GM21447 (cell line): ENCODE measurements around the gene CD101.

ENCODE experiments used
- ATAC-seq: cut with Tn5 transposase; IDR thresholded peaks from one replicate; pipeline ENCODE4 v1.9.1; 2021; ENCODE audit not compliant: unreplicated experiment

The CD101 gene

GRCh38 chr1:117015724-117016123 is 14.2 kb downstream of the CD101 start:
- no peak for ATAC-seq

GRCh38 chr1:117017062-117017461 is 15.5 kb downstream of the CD101 start:
- ATAC-seq, result no peak

DNA sequence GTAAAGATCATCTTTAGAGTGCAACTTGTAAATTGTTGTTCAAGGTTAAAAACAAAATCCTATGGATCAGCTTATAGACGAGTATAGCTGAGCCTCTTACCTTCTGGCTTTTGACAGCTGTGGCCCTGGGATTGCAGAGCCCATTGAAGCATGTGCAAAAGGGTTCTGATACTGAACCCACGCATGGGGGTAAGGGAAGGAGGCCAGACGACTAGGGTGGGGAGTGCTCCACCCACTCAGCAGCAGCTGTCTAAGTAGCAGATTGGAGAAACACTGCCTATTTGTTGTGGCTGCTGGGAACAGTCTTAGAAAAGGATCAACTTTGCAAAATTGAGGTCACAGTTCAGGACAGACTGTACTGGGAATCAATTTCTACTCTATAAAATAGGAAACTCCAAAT is 16.1 kb downstream of the CD101 start:
- ATAC-seq, result no peak

DNA sequence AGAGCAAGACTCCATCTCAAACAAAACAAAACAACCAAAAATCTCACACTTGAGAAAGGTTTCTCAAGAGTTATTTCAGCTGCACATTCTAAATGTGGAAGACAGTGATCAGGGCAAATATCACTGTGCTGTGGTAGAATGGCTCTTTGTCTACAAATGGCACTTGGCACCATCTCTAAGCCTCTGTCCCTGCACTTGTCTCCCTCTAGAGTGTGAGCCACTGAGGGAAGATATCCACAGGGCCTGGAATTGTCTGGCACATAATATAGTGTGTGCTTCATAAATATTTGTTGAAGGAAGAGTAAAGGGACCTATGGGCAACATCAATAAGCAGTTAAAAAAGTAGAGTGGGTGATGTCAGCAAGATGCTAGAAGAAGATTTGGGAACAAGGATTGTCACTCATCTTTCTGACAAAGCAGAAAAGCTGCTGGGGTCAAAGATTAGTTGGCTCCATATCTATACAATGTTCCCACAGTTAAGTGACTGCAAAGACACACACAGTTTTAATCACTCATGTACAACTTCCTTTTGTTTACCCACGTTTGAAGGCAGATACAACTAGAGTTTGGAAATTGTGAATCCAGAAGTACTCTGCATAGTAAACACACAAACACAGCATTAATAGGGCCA is 19.1 kb downstream of the CD101 start:
- ATAC-seq, result no peak

DNA sequence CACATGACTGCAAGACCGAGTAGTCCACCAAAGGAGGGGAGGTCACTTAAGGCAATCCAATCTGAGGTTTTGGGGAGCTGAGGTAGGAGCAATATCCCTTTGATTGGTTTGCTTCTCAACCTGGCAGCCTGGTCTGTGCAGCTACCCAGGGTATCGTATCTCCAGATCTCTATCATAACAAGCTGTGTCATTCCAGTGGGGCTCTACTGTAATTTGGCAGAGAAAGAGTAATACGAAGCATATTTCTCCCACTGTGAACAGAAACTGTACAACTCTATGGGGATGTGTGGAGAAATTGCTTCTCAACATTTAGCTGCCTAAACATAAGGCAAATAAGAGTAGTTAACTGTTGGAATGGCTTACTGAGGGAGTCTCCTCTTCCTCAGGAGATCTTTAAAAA is 20.6 kb downstream of the CD101 start:
- ATAC-seq, result no peak

- no peak for ATAC-seq
These were observed 24.0 kb downstream of the CD101 start for GRCh38 chr1:117025568-117025967.

DNA sequence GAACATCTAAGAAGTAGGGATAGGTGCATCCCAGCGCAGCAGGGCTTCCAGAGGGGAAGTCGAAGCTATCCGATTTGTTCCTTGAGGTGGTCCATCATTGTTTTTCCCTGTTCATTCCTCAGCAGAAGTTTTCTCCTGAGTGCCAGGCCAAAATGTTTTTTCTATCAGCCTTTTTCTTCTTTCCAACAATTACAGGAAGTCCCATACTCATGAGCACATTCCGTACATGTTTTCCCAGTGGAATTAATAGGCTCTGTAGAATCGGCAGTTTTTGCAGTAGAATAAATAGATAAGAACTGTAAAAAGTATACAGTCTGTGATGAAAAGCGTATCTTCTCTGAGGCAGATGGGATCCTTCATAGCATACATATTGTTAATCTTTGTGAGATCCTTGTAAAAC is 24.8 kb downstream of the CD101 start:
- ATAC-seq, result no peak

DNA sequence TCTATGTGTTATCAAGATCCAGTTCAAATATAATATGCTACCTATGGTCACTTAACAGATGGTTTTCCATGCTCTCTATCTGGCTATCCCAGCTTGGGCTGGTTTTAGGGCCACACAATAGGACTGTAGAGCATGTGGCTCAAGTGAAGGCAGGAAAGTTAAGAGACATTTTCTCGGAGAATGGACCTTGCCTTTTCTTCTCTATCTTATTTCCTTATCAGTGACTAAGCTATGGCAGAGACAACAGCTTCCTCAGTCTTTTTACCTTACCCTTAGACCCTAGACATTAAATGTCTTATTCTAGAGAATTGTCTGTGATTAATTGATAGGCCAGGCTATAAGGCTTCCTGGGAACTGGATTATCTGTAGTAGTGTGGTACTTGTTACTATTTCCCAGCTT is 28.1 kb downstream of the CD101 start:
- ATAC-seq, result no peak

GRCh38 chr1:117030271-117030877 is 28.8 kb downstream of the CD101 start:
- ATAC-seq, result no peak

GRCh38 chr1:117032266-117032665 is 30.7 kb downstream of the CD101 start:
- no peak for ATAC-seq

- no peak for ATAC-seq
These were observed 31.4 kb downstream of the CD101 start for GRCh38 chr1:117032681-117033539.

GRCh38 chr1:117033772-117034171 is 32.2 kb downstream of the CD101 start:
- ATAC-seq, result no peak

- no peak for ATAC-seq
These were observed 33.3 kb downstream of the CD101 start for GRCh38 chr1:117034791-117035290.

GRCh38 chr1:117036018-117036461 is 34.5 kb downstream of the CD101 start:
- ATAC-seq, result no peak

DNA sequence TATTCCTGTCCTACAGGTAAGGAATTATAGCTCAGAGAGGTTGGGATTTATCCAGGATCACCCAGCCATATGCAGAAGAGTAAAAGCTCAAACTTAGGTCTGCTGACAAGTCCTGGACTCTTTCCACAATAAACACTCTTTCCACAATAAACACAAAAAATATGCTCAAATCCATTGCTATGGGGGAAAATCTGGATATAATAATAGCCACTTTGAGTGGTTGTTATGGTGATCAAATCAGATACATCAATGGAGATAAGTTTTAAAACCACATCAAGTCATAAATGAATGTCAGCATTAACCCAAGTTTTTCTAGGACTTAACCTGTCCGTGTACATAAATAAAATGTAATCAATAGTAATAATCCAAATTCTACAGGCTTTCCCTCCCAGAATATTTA is 36.2 kb downstream of the CD101 start:
- no peak for ATAC-seq

- ATAC-seq, result no peak
These were observed 36.7 kb downstream of the CD101 start for GRCh38 chr1:117038236-117038635.

DNA sequence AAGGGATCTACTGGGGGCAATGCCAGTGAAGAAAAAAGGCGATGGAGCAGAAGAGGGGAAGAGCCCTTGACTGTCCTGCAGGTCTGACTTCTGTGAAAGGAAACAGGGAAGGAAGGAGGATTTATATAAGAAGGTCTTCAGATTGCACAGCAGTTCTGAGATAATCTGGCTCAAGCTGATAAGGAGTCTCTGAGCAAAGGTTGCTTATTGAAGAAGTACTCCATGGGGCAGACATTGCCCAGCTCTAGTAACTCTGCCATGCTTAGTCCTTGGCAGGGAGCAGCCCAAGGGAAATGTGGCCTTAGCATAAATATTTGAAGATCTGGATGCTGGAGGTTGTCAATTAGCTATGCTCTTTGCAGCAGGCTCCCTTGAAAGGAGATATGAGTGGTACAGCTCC is 42.7 kb downstream of the CD101 start:
- no peak for ATAC-seq

- no peak for ATAC-seq
These were observed 44.1 kb downstream of the CD101 start for GRCh38 chr1:117045644-117046043.

GRCh38 chr1:117046781-117047180 is 45.2 kb downstream of the CD101 start:
- ATAC-seq, result no peak

DNA sequence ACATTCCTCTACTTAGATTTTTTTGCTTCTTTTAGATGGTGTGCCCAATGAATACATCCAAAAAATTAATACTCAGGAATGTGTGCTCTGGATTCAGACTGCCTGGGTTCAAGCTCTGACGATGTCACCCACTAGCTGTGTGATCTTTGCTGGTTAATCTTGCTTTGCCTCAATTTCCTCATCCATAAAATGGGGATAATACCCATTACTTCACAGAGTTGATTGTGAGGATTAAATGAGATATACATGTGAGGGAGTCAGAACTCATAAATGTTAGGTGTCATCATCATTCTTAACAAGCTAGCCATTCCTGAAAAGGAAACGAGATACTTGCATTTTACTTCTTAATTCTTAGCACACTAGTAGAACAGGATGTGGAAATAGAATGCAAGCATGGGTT is 45.7 kb downstream of the CD101 start:
- no peak for ATAC-seq

- no peak for ATAC-seq
These were observed 48.3 kb downstream of the CD101 start for GRCh38 chr1:117049857-117050256.
